GM19025 (cell line): ENCODE measurements around the gene SST.

Experiments
- ATAC-seq: cut with Tn5 transposase; IDR thresholded peaks from one replicate; pipeline ENCODE4 v1.9.1; 2021; ENCODE audit warnings: mild to moderate bottlenecking, low read depth, moderate library complexity; ENCODE audit not compliant: unreplicated experiment

Gene SST

GRCh38 chr3:187636528-187636927 lies 33.7 kb downstream of the SST start:
- ATAC-seq, result no peak

- ATAC-seq, result no peak
These were observed 39.8 kb downstream of the SST start for GRCh38 chr3:187630404-187630803.

GRCh38 chr3:187629711-187630110 lies 40.5 kb downstream of the SST start:
- ATAC-seq, result no peak

GRCh38 chr3:187628169-187628568 lies 42.0 kb downstream of the SST start:
- ATAC-seq, result no peak

GRCh38 chr3:187626581-187626980 lies 43.6 kb downstream of the SST start:
- ATAC-seq, result no peak

- no peak for ATAC-seq
These were observed 45.6 kb downstream of the SST start for GRCh38 chr3:187624588-187624987.

GRCh38 chr3:187623285-187623814 lies 46.8 kb downstream of the SST start:
- ATAC-seq, result no peak

GRCh38 chr3:187621881-187622280 lies 48.3 kb downstream of the SST start:
- ATAC-seq, result no peak

GRCh38 chr3:187619461-187619860 lies 50.7 kb downstream of the SST start:
- no peak for ATAC-seq
